NCI-H345 (cell line): ENCODE measurements around the gene IQSEC1.
A peak's percentile ranks its signal among the peaks of the same experiment; 100 is the strongest.

Experiments used
- DNase-seq: peaks from one replicate; lab custom pipeline; 2025; lab: John Stamatoyannopoulos, UW

Gene IQSEC1

GRCh38 chr3:12999147-13000140 is 73.8 kb downstream of the IQSEC1 start:
- DNase-seq = no peak

GRCh38 chr3:12998648-12999047 is 74.6 kb downstream of the IQSEC1 start:
- DNase-seq = no peak

DNA sequence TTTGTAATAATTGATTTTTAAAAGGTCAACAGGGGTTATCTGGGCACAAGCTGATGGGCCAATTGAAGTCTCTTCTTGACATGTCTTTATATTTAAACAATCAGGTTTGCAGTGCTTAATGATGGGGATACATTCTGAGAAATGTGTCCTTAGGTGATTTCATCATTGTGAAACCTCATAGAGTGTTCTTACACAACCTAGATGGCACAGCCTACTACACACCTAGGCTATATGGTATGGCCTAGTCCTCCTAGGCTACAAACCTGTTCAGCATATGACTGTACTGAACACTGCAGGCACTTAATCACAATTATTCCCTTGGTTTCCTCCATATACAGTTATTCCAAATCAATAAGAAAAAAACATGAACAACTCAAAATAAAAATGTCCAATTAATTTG is 75.8 kb downstream of the IQSEC1 start:
- no peak for DNase-seq

DNA sequence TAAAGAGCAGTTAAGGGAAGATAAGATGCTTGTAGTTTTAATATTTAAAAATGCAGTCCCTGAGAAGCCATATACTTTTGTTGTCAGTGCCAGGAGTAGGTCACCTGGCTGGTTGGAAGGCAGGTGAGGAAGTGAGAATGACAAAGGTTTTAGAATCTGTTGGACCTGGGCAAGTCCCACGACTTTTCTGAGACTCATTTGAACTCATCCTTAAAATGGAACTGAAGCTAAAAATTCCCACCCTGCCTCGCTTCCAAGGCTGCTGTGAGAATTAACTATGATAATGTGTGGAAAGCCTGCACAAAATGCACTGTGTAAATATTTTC is 77.1 kb downstream of the IQSEC1 start:
- DNase-seq = no peak

GRCh38 chr3:12995389-12996180 is 77.6 kb downstream of the IQSEC1 start:
- DNase-seq = no peak

DNA sequence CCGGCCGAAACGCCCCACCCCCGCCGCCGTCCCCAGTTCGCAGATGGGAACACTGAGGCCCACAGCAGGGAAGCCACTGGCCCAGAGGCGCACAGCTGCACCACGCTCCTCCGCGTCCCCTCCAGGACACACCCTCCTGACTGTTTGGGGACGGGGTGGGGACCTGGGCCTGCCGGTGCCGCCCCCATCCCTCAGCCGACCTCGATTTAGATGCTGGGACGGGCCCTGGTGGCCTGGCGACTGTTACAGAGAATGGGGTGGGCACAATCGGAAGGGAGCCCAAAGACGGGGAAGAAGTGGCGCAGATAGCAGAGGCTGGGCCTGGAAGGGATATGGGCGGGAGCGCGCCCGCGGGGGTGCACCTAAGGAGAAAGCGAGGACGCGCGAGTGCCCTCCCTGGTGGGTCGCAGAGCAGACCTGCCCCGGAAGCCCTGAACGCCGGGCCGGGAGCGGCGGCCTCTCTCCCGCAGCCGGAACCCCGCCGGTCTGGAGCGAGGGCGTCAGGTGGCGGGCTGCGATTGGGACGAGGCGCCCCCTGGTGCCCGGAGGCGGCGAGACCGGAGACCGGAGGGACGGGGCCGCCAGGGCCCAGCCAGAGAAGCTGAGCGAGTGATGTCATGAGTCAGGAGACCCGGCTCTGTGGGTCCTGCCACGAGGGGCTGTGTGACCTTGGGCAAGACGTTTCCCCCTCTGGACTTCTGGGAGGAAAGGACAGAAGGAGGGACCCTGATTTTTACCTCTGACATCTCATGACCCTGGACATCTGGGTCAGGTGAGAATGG is 78.4 kb downstream of the IQSEC1 start:
- peak; percentile 76 for DNase-seq

DNA sequence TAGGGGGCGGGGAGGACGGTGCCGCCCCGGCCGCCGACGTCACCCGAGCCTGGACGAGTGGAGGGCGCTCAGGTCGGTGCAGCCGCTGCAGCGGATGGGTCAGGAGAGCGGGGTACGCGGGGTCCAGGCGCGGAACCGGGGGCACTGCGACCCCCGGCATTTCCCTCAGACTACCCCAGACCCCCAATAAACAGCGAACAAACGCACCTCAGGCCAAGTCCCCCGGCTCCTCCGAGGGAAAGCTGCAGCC is 78.9 kb downstream of the IQSEC1 start:
- no peak for DNase-seq

DNA sequence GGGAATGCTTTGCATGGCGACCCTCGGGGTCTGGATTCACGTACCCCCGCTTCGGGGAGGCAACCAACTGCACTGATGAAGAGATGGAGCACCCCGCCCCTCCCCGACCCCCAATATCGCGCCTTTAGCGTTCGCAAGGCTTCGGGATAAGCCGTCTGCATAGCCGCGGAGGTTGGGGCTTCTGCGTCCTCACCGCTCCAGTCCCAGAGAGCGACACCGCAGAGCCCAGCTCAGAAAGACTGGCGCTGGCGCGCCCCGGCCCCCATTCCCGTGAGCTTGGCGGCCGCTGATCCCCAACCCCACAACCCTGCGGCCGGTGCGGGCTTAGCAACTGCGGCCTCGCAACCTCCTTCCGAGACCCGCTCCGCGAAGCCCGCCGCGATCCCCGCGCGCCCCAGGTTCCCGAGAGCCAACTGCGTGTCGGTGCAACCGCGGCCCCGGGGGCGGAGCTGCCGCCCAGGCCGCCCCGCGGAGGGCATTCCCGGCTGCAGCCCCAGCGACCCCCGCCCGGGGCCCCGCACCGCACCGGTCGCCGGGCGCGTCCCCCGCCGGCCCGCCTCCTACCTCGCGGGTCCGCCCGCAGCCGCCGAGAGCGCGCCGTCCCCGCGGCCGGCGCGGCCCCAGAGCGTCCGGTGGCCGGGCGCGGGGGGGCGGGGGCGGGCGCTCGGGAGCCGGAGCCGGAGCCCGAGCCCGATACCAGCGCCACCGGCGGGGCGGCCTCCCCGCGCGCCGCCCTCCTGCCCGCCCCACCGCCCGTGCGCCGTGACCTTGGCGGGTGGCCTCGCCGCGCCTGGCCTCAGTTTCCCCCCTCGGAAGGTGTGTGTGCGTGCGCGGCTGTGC is 79.5 kb downstream of the IQSEC1 start:
- DNase-seq = no peak

DNA sequence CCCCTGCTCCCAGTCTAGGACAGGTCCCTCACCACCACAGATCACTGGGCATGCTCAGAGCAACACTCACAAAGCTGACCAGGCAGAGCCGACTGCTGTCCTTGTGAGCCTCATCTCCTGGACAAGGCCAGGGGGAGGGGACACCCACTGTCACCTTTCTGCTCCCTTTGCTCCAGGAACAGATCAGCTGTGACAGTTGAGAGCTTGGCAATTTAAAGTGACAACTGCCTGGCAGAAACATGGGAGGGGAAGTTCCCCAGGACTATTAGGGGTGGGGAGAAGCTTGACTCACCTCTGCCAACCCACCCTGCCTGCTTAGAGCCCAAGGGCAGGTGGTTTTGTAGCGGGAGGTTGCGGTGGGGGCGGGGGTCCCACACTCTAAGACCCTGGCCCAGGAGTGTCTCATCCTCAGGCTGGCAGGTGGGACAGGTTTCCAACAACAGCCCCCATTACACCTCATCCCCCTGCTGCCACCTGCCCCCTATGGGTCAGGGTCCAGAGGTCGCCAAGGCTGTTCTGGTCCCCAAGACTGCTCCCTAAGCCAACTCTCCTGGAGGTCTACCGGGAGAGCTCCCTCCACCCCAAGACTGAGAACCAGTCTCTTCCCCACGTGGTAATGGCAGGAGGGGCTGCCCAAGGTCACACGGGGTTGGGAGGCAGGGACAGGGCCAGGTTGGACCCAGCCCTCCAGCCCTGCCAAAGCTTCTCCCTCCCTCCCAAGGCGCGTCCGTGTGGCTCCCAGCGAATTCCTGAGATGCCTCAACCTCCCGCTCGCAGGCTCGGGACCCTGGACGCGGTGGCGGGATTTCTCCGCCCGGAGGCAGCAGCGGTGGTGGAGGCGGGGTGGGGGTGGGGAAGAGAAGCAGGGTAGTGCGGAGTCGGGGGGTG is 80.4 kb downstream of the IQSEC1 start:
- DNase-seq = no peak

DNA sequence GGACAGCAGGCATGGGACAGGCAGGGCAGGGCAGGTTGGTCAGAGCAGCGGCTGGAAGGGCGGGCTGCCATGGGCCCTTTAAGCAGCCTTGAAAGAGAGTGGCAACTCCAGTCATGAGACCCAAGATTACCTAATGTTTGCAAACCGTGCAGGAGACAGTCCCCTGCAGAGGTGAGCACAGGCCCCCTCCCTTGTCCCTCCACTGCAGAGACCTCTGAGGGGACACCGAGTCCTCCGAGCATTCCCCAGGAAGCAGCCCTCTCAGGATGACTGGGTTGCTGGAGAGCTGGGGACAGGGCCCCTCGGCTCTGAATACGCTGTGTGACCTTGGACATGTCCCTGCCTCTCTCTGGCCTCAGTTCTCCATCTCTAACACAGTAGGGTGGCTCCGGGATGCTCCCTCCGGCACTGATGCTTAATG is 81.4 kb downstream of the IQSEC1 start:
- DNase-seq = no peak

DNA sequence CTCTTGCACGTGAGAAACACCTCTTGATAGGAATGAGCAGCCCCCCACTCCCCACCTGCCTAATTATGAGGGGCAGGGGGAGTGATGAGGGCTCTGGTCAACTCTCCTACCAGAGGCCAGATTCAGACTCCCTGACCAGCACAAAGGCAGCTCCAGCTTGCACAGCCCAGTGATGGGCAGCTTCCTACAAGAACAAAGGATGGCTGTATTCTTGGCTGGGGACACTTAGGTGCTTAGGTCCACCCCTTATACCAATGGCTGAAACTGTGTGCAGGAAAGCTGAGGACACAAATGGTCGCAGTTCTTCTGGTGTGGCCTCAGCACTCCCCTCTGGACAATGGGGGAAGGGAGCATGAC is 81.8 kb downstream of the IQSEC1 start:
- no peak for DNase-seq

DNA sequence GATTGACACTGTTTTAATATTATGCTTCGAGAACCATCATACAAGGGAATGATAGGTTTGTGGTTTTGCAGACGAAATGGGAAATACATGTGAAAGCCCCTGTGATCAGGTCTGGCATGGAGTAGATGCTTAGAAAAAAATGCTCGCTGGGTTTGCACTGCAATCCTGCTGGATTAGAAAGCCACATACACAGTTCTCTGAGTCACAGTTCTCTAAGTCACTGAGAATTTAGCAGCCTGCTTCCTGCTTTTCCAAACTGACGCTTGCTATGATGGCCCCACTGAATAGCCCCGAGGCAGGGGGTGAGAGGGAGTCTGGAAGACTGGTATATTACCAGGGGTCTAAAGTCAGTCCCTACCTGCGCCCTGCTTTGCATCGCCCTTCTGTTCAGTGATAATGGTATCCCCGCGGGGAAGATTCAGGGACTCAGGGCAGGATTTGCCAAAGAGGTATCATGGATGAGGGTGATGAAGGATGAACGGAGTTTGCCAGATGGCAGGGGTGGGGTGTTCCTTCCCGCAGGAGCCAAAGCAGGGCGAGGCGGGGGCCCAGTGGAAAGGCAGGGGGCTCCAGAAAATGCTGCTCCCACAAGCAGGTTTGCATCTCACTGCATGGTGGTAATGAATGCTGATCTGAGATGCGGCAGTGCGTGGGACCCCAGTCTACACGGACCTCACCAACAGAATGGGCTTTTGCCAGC is 82.3 kb downstream of the IQSEC1 start:
- no peak for DNase-seq

DNA sequence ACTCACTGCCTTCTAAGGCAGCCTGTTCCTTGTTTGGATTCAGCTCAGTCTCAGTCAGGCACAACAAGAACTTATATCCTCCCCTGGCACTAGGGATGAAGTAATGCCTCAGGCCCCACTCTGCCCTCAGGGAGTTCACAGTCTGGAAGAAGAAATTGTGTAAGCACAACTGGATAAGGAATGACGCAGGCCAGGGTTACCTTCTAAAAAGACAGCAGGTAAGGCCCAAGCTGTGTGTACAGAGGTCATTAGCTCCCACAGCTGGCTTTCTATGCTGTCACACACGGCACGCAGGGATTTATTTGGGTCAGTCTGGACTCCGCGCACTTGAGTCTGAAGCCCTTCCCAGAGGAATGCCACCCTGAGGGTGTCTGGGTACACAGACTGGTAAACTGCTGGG is 82.9 kb downstream of the IQSEC1 start:
- no peak for DNase-seq

DNA sequence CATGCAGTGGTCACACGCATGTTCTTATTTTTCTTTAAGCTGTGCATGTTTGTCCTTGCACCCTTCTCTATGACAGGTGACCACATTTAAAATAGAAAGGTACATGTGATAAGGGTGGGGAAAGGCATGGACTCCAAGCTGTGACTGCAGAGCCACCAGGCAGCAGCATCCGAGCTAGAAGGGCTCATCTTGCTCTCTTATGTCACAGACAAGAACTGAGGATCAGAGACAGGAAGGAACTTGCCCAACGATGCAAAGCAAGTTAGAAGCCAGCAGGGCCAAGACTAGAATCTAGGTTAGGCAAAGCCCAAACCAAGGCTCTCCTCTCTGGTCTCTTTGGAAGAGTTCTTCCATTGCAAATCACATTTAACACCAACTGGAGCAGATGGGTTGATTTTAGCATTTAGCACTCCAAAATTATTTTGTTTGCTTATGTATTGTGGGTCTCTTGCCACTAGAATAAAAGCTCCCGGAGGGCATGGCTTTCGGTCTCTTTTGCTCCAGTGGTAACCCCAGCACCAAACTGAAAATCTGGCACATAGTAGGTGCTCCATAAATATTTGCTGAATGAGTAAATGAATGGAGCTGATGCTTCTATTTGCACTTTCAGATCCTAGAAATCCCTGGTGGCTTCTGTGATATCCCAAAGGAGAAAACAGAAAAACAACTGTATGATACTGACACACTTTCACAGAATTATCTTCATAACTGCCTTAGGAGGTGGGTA is 84.3 kb downstream of the IQSEC1 start:
- DNase-seq = no peak

GRCh38 chr3:12987602-12988001 is 85.6 kb downstream of the IQSEC1 start:
- no peak for DNase-seq

GRCh38 chr3:12986986-12987385 is 86.2 kb downstream of the IQSEC1 start:
- no peak for DNase-seq

GRCh38 chr3:12986521-12986920 is 86.7 kb downstream of the IQSEC1 start:
- no peak for DNase-seq

GRCh38 chr3:12986031-12986430 is 87.2 kb downstream of the IQSEC1 start:
- DNase-seq = no peak

DNA sequence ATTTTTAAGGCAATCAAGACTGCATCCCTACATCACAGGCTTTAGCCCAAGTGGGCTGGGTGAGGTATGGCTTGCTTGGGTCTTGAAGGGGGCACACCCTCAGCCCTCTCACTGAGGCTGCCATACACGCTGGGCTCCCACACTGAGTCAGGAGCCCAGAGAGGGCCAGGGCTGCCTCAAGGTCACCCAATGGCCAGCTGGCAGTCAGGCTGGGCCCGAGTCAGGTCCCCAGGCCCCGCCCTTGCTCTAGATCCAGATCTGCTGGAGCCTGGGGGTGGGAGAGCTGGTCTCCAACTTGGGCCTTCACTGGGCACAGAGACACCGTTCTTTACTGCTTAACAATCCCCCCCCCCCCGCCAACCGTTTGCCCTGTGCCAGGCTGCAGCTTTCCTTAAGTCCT is 88.1 kb downstream of the IQSEC1 start:
- DNase-seq = no peak
